ENCODE results near the gene SEC63. TPM values are rescaled to one million over a fixed set of nuclear protein-coding genes. Genes with fewer than 3 reads are reported as not detected.
"Not testable (repeated sequence)": the region's sequence is repeated elsewhere in the genome, so short reads cannot be mapped to it uniquely, and the experiment has no call there.

Gene SEC63
- polyA plus RNA-seq, 1 of the 3 experiments (the other 2 are of a cell fraction), result 13.2 TPM

DNA sequence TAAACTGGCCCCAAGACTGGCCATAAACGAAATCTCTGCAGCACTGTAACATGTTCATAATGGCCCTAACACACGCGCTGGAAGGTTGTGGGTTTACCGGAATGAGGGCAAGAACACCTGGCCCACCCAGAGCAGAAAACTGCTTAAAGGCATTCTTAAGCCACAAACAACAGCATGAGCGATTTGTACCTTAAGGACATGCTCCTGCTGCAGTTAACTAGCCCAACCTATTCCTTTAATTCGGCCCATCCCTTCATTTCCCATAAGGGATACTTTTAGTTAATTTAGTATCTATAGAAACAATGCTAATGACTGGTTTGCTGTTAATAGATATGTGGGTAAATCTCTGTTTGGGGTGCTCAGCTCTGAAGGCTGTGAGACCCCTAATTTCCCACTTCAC, 41.0 kb downstream of the SEC63 start:
- H3K79me2 ChIP-seq (ENCODE audit: insufficient read depth), result peaks cover 20% of the 10 kb centered on the region; the same call in 1 of the 2 replicates
- POLR2A ChIA-PET, result not testable (repeated sequence)

DNA sequence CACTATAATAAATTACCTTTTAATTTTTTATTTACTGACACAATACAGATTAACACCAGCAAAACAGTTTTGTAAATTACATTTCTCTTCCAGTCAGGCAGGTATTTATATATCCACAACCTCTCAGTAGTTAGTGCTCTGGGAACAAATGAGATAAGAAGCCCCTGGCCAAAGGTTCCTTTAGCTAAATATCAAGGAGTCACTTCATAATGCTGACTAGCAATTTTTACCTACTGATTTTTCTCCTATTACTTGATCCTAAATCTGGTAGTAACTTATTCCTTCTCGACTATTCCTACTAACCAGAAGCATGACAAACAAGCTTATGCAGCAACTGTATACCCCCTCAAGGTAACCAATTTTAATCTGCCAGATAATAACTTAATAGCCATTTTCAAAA, 46.3 kb downstream of the SEC63 start:
- H3K9me3 ChIP-seq, result no peaks in the 10 kb centered on the region
- H3K36me3 ChIP-seq (replicated peaks in 1 of 2; ENCODE audit: control insufficient read depth in 1 of 2, insufficient read depth in 2 of 2, low read length in 1 of 2), result peaks cover 53 to 77% of the 10 kb centered on the region in 2 experiments
- no peak overlapping the region for H3K4me2 ChIP-seq
- H3K4me3 ChIP-seq (ENCODE audit: low read depth in 2 of 2, low read length in 1 of 2), result no peak overlapping the region
- H3K79me2 ChIP-seq (ENCODE audit: insufficient read depth), result peaks cover 5% of the 10 kb centered on the region; the same call in 1 of the 2 replicates
- H4K20me1 ChIP-seq (ENCODE audit: insufficient read depth), result no peaks in the 10 kb centered on the region
- H3K27me3 ChIP-seq (ENCODE audit: insufficient read depth), result no peaks in the 10 kb centered on the region
- no peaks in the 10 kb centered on the region for H3F3A ChIP-seq (replicated peaks; ENCODE audit: insufficient read depth)
- H3K27ac ChIP-seq (ENCODE audit: low read depth in 2 of 2, low read length in 1 of 2), result no peak overlapping the region
- H2AFZ ChIP-seq (ENCODE audit: low read depth), result no peak overlapping the region
- CTCF ChIA-PET, result interaction anchor here (0.7 kb wide), 1 partner anchor 45 kb away, joined by 3 read pairs; no protein-coding TSS in a partner anchor
- no peaks in the 10 kb centered on the region for H3K4me1 ChIP-seq (ENCODE audit: control insufficient read depth in 1 of 2, insufficient read depth in 2 of 2, low read depth in 1 of 2, low read length in 1 of 2)
- no peak for DNase-seq
- TF ChIP-seq NRF1 (IDR thresholded peaks at IDR 0.05; ENCODE audit: low read depth, low read length), result no peak
- WGBS (ENCODE audit: low lambda C conversion rate), result 96% methylated on average over 1 of the region's 1 CpG
- POLR2A ChIA-PET, result no interaction called here
- H3K9ac ChIP-seq, result no peak overlapping the region
- H3K9me2 ChIP-seq, result no peaks in the 10 kb centered on the region

More for the DNA sequence above, 41.0 kb downstream of the SEC63 start:
- WGBS (ENCODE audit: low lambda C conversion rate), result 98% methylated on average over 6 of the region's 6 CpGs
- H3K4me1 ChIP-seq (ENCODE audit: control insufficient read depth in 1 of 2, insufficient read depth in 2 of 2, low read depth in 1 of 2, low read length in 1 of 2); H3K27ac ChIP-seq (ENCODE audit: low read depth in 2 of 2, low read length in 1 of 2); H3F3A ChIP-seq (replicated peaks; ENCODE audit: insufficient read depth); DNase-seq; H2AFZ ChIP-seq (ENCODE audit: low read depth); H3K27me3 ChIP-seq (ENCODE audit: insufficient read depth); CTCF ChIA-PET; H4K20me1 ChIP-seq (ENCODE audit: insufficient read depth); H3K9ac ChIP-seq; H3K9me3 ChIP-seq; H3K9me2 ChIP-seq; H3K4me2 ChIP-seq: not testable (repeated sequence)
- peaks cover 40 to 78% of the 10 kb centered on the region in 2 experiments for H3K36me3 ChIP-seq (replicated peaks in 1 of 2; ENCODE audit: control insufficient read depth in 1 of 2, insufficient read depth in 2 of 2, low read length in 1 of 2)
- H3K4me3 ChIP-seq (ENCODE audit: low read depth in 2 of 2, low read length in 1 of 2), result peak overlapping the region in 1 of 2 experiments; percentile 5; a peak in 1 of 4 replicates

DNA sequence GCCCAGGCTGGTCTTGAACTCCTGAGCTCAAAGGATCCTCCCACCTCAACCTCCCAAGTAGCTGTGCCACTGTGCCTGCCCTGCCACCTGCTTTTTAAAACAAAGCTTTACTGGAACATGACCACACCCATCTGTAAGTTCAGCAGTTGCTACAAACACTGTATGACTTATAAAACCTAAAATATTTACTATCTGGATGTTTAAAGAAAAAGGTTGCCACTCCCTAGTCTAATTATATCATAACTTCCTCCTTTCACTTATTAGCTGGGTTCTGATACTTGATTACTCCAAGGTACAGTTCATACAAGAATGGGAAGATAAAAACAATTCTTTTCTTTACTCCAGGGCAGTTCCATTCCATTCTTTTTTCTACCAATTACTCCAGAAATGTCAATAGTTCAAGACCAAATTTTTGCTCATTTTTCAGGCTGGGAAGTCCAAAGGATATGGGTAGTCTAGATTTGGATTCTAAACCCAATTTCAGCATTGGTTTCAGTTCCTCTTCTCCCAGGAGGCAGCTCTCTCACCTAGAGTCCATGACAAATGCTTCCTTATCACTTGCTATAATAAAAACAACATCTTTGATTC, 63.1 kb downstream of the SEC63 start:
- no peaks in the 10 kb centered on the region for H3F3A ChIP-seq (replicated peaks; ENCODE audit: insufficient read depth)
- ChIA-PET POLR2A (interaction anchor here (0.7 to 0.8 kb wide), 2 partner anchors 632 to 963 kb away, joined by 3 to 5 read pairs; no protein-coding TSS in a partner anchor), CTCF (interaction anchor here (0.6 kb wide), 1 partner anchor 581 kb away, joined by 3 read pairs; no protein-coding TSS in a partner anchor)
- H4K20me1 ChIP-seq (ENCODE audit: insufficient read depth), result no peaks in the 10 kb centered on the region
- TF ChIP-seq, protein P1, sequence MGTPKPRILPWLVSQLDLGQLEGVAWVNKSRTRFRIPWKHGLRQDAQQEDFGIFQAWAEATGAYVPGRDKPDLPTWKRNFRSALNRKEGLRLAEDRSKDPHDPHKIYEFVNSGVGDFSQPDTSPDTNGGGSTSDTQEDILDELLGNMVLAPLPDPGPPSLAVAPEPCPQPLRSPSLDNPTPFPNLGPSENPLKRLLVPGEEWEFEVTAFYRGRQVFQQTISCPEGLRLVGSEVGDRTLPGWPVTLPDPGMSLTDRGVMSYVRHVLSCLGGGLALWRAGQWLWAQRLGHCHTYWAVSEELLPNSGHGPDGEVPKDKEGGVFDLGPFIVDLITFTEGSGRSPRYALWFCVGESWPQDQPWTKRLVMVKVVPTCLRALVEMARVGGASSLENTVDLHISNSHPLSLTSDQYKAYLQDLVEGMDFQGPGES (IDR thresholded peaks at IDR 0.05; ENCODE audit: low read depth, low read length), result no peak
- TF ChIP-seq, protein P2, sequence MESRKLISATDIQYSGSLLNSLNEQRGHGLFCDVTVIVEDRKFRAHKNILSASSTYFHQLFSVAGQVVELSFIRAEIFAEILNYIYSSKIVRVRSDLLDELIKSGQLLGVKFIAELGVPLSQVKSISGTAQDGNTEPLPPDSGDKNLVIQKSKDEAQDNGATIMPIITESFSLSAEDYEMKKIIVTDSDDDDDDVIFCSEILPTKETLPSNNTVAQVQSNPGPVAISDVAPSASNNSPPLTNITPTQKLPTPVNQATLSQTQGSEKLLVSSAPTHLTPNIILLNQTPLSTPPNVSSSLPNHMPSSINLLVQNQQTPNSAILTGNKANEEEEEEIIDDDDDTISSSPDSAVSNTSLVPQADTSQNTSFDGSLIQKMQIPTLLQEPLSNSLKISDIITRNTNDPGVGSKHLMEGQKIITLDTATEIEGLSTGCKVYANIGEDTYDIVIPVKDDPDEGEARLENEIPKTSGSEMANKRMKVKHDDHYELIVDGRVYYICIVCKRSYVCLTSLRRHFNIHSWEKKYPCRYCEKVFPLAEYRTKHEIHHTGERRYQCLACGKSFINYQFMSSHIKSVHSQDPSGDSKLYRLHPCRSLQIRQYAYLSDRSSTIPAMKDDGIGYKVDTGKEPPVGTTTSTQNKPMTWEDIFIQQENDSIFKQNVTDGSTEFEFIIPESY (IDR thresholded peaks at IDR 0.05; ENCODE audit: borderline replicate concordance, low read depth), result no peak
- TF ChIP-seq, protein P3, sequence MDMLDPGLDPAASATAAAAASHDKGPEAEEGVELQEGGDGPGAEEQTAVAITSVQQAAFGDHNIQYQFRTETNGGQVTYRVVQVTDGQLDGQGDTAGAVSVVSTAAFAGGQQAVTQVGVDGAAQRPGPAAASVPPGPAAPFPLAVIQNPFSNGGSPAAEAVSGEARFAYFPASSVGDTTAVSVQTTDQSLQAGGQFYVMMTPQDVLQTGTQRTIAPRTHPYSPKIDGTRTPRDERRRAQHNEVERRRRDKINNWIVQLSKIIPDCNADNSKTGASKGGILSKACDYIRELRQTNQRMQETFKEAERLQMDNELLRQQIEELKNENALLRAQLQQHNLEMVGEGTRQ (IDR thresholded peaks at IDR 0.05; ENCODE audit: borderline replicate concordance, low read depth, low read length), result no peak
- TF ChIP-seq FOXM1 (IDR thresholded peaks at IDR 0.05; ENCODE audit: low read depth), result no peak
- TF ChIP-seq MEF2A (IDR thresholded peaks at IDR 0.05; ENCODE audit: borderline replicate concordance, low read depth), result no peak
- TF ChIP-seq, protein P4, sequence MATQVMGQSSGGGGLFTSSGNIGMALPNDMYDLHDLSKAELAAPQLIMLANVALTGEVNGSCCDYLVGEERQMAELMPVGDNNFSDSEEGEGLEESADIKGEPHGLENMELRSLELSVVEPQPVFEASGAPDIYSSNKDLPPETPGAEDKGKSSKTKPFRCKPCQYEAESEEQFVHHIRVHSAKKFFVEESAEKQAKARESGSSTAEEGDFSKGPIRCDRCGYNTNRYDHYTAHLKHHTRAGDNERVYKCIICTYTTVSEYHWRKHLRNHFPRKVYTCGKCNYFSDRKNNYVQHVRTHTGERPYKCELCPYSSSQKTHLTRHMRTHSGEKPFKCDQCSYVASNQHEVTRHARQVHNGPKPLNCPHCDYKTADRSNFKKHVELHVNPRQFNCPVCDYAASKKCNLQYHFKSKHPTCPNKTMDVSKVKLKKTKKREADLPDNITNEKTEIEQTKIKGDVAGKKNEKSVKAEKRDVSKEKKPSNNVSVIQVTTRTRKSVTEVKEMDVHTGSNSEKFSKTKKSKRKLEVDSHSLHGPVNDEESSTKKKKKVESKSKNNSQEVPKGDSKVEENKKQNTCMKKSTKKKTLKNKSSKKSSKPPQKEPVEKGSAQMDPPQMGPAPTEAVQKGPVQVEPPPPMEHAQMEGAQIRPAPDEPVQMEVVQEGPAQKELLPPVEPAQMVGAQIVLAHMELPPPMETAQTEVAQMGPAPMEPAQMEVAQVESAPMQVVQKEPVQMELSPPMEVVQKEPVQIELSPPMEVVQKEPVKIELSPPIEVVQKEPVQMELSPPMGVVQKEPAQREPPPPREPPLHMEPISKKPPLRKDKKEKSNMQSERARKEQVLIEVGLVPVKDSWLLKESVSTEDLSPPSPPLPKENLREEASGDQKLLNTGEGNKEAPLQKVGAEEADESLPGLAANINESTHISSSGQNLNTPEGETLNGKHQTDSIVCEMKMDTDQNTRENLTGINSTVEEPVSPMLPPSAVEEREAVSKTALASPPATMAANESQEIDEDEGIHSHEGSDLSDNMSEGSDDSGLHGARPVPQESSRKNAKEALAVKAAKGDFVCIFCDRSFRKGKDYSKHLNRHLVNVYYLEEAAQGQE (IDR thresholded peaks at IDR 0.05; ENCODE audit: low read depth, low read length), result no peak
- no peak for TF ChIP-seq RXRA (IDR thresholded peaks at IDR 0.05; ENCODE audit: borderline replicate concordance, low read depth)
- TF ChIP-seq GATA2 (CRISPR knock-in tag; IDR thresholded peaks at IDR 0.05), result no peak
- TF ChIP-seq TEAD4 (IDR thresholded peaks at IDR 0.05; ENCODE audit: borderline replicate concordance, insufficient read depth), result no peak
- no peak for TF ChIP-seq GABPA (IDR thresholded peaks at IDR 0.05; ENCODE audit: low read depth)
- no peak for TF ChIP-seq SIN3A (IDR thresholded peaks at IDR 0.05; ENCODE audit: borderline replicate concordance, low read depth, low read length)
- no peak for TF ChIP-seq CHD2 (IDR thresholded peaks at IDR 0.05; ENCODE audit: low read length, partially characterized antibody)
- no peaks in the 10 kb centered on the region for H3K4me1 ChIP-seq (ENCODE audit: control insufficient read depth in 1 of 2, insufficient read depth in 2 of 2, low read depth in 1 of 2, low read length in 1 of 2)
- no peaks in the 10 kb centered on the region for H3K79me2 ChIP-seq (ENCODE audit: insufficient read depth)
- no peak overlapping the region for H3K4me3 ChIP-seq (ENCODE audit: low read depth in 2 of 2, low read length in 1 of 2)
- peaks cover 33 to 80% of the 10 kb centered on the region in 2 experiments for H3K36me3 ChIP-seq (replicated peaks in 1 of 2; ENCODE audit: control insufficient read depth in 1 of 2, insufficient read depth in 2 of 2, low read length in 1 of 2)
- no peak overlapping the region for H2AFZ ChIP-seq (ENCODE audit: low read depth)
- no peak overlapping the region for H3K9ac ChIP-seq
- no peak overlapping the region for H3K27ac ChIP-seq (ENCODE audit: low read depth in 2 of 2, low read length in 1 of 2)
- no peaks in the 10 kb centered on the region for H3K9me2 ChIP-seq
- H3K27me3 ChIP-seq (ENCODE audit: insufficient read depth), result no peaks in the 10 kb centered on the region
- no peak overlapping the region for H3K4me2 ChIP-seq
- no peak for DNase-seq
- no peaks in the 10 kb centered on the region for H3K9me3 ChIP-seq

All from SK-N-SH (cell line).